Measurements from ENCODE around the gene GRIK1.

DNA sequence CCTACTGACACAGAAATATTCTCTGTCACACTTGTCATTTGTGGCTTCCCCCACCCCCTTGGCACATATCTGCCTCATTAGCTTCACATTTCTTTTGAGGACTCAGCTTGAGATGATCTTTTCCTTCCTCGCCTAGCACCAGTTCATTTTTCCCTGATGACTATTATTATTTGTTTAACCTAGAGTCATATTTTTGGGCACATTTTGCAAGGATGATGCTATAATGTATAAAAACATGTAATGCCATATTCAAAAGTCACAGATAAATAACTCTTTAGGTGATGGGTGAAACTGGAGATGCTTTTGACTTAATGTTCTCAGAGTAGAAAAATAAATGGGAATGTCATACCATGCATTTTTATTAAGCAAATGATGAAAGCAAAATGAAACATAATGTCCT is 438.3 kb downstream of the GRIK1 start:
- TF ChIP-seq CTCF (conservative IDR thresholded peaks at IDR 0.05) (no peak), EZH2 (IDR thresholded peaks at IDR 0.05; ENCODE audit: low read depth) (no peak)

Measured in PC-9 (cell line).